GM19239 (cell line): ENCODE measurements around the gene CD1C.
A peak's percentile ranks its signal among the peaks of the same experiment; 100 is the strongest.
"Not testable (repeated sequence)": the region's sequence is repeated elsewhere in the genome, so short reads cannot be mapped to it uniquely, and the experiment has no call there.

Source experiments
- DNase-seq: peaks from one replicate; pipeline ENCODE4 v3.0.0; 2011; ENCODE audit warnings: low spot score; ENCODE audit not compliant: insufficient read length
- FAIRE-seq: peaks from 2 replicates; lab custom pipeline; 2011; peaks lifted over from hg19 to GRCh38; lab: Jason Lieb, UNC

CD1C gene

GRCh38 chr1:158324395-158324794 is 34.7 kb downstream of the CD1C start:
- no peak for DNase-seq
- FAIRE-seq, result no peak

- FAIRE-seq, result no peak
- DNase-seq, result no peak
Measured at GRCh38 chr1:158327481-158327880, 37.8 kb downstream of the CD1C start.

- DNase-seq (no peak), FAIRE-seq (no peak)
Measured at GRCh38 chr1:158328426-158328825, 38.7 kb downstream of the CD1C start.

- DNase-seq (no peak), FAIRE-seq (no peak)
Measured at GRCh38 chr1:158329300-158329699, 39.6 kb downstream of the CD1C start.

- DNase-seq (no peak), FAIRE-seq (peak; percentile 73)
Measured at GRCh38 chr1:158329733-158330132, 40.0 kb downstream of the CD1C start.

GRCh38 chr1:158330391-158331105 is 40.8 kb downstream of the CD1C start:
- no peak for DNase-seq
- FAIRE-seq, result no peak

- no peak for FAIRE-seq
- no peak for DNase-seq
Measured at GRCh38 chr1:158331106-158331425, 41.3 kb downstream of the CD1C start.

GRCh38 chr1:158331481-158332150 is 41.9 kb downstream of the CD1C start, which contains the start of gene CD1B:
Gene CD1B, minus strand, starts transcription at chr1:158331531. Its CDS starts 108 bp downstream, at chr1:158331423.
- DNase-seq (no peak), FAIRE-seq (no peak)

- no peak for FAIRE-seq
- DNase-seq, result no peak
Measured at GRCh38 chr1:158333405-158334155, 43.9 kb downstream of the CD1C start.

- FAIRE-seq (no peak), DNase-seq (no peak)
Measured at GRCh38 chr1:158334526-158335212, 44.9 kb downstream of the CD1C start.

GRCh38 chr1:158335213-158335532 is 45.5 kb downstream of the CD1C start:
- DNase-seq (no peak), FAIRE-seq (no peak)

- FAIRE-seq, DNase-seq: not testable (repeated sequence)
Measured at GRCh38 chr1:158336413-158336812, 46.7 kb downstream of the CD1C start.
